ENCODE results near the gene NUDT2.

Gene NUDT2

DNA sequence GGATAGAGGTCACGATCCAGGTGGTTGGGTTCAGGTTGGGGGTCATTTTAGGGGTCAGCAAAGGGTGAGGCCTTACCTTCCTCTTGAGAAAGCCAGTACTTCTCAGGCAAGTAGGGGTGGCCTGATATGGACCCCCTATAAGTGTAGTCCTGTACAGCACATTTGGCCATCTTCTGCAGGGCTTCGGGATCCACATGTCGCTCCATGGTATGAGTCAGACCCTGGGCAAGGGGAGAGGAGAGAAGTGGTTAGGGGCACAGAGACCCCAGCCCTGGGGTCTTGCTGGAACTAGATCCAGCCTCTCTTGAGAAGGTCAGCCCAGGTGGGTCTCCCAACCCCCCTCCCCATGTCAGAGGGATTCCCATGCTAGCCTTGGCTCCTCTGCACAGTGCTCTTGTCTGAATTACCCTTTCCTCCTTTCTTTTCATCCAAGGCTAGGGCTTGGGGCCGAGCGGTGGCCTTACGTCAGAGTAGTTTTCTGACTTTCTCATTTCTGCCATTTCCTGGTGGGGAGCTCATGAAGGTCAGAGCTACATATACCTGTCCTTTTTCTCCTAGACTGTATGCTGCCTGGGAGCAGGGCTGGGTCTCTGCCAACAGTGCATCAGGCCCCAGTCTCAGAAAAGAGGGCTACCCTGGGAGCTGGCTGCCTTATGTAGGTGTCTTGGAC lies 56.3 kb downstream of the NUDT2 start:
- no peak for DNase-seq (ENCODE audit: low read depth in 2 of 2)

DNA sequence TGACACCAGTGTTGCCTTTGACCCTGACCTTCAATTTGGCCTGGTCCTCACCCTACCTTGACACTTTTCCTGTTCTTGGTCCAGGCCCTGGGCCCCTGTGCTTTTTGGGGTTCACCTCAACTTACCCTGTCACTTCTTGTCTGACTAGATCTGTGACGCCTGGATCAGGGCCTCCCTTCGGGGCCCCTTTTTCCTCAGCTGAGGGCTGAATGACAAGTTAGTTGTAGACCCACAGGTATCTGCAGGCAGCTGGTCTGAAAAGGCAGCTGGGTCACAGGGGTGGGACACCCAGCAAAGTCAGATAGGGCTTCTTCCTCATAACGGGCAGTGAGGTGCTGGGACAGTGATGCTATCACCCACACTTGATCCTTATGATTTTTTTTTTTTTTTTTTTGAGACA lies 57.3 kb downstream of the NUDT2 start:
- DNase-seq (ENCODE audit: low read depth in 2 of 2), result no peak

DNA sequence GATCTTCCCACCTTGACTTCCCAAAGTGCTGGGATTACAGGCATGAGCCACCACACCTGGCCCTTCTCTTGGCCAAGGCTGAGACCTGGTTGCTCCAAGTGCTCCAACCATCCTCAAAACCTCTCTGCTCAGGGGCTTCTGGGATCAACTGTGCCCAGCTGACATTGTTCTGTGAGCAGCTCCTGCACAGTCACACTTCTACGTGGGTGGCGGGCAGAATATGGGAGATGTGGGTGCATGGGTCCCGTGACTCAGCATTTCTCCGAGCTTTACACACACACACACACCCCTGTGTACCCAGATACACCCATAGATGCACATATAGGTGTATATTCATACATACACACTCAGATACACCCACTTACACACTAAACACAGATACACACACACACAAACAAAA lies 57.9 kb downstream of the NUDT2 start:
- no peak for DNase-seq (ENCODE audit: low read depth in 2 of 2)

DNA sequence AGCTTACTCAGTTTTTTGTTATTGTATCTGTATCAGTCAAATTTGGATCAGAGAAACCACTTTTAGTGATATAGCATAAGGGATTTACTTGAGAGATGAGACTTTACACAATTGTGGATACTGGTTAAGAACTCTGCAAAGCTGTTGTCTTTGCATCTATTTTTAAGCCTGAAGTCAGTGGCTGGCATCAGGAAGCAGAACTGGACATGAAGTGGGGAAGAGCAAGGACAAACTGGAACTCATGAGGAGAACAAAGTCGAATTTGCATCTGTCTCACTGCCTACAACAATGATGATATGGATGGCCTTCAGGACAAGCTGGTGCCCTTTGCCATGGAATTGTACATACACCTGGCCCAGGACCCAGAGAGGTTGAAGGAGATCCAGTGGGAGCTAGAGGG lies 63.1 kb downstream of the NUDT2 start:
- no peak for DNase-seq (ENCODE audit: low read depth in 2 of 2)
